HL-60/S4 (cell line): Measurements from ENCODE around the gene CXCL14.
"Not testable (repeated sequence)": the region's sequence is repeated elsewhere in the genome, so short reads cannot be mapped to it uniquely, and the experiment has no call there.

ENCODE experiments used
- in situ Hi-C: fragments of 300-500 bp; cut with MboI; formaldehyde crosslinking; loops from 2 replicates; pipeline ENCODE4 v1.14.3; 2022; ENCODE audit warnings: low sequenced_read_pairs

CXCL14 gene

DNA sequence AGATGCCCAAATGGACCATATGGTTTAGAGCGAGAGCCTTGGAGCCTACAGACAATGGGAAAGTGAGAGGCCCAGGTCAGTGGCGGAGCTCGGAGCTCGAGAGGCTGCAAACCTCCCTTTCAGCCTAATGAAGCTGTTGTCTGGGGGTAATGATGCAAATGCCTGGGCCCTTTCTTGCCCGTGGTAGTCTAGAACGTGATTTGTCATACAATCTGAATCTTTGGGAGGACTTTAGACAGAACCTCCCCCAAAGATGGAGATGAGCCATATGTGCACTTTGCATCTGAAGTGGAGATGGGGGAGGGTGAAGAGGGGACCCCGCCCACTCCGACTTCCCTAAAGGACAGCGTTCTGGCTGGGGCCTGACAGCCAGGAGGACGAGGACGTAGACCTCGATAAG is 32.7 kb downstream of the CXCL14 start:
- in situ Hi-C loops = no loop called here

DNA sequence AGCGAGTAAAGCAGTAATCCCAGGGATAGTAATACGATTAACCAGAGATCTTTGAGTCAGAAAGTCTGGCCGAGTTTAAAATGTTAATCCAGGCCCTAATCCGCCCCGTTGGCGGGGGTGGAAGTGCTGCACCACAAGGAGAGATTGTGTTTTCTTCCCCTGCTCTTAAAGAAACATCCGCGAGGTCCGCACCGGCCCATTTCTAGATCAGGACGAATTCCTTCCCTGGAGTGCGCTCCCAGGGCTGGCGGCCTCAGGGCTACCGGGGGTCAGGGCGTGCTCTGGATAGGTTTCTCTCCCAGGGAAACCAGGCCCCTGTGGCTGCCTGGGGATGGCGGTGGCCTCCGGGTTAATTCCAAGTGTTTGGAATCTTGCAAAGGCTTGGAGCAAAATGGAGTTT is 33.7 kb downstream of the CXCL14 start:
- in situ Hi-C loops = no loop called here

DNA sequence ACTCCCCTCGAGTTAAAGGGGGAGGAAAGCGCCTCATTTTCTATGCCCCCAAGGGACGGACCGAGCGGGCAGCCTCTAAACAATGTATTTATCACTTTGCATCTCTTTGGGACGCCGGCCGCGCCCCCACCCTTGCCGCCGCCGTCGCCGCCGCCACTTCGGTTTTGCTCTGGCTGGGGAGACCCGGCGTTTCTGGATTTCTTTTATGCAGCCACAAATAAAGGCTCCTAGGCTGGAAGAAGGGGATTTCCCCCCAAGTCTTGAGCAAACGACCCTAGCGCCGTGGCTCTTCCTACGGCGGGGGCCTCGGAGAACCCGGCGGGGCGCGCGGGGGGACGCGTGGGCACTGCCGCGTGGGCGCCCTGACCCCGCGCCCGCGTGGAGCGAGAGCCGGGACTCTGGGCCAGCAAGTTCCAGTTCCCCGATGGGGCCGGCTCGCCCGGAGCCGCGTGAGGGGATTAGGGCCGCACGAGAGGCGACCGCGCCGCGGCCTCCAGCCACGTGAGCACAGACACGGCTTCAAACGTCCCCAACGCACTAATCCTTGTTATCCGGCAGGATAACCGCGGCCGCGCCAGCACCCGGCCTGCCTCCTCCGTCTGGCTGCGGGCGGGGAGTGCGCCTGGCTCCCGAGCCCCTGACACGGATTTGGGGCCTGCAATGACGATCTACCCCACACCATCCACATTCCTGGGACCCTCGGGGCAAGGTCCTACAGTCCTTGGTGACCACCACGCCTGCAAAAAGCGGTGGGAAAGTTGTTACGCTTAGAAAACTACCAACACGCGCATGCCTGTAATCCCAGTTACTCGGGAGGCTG is 35.1 kb downstream of the CXCL14 start:
- in situ Hi-C loops = no loop called here

DNA sequence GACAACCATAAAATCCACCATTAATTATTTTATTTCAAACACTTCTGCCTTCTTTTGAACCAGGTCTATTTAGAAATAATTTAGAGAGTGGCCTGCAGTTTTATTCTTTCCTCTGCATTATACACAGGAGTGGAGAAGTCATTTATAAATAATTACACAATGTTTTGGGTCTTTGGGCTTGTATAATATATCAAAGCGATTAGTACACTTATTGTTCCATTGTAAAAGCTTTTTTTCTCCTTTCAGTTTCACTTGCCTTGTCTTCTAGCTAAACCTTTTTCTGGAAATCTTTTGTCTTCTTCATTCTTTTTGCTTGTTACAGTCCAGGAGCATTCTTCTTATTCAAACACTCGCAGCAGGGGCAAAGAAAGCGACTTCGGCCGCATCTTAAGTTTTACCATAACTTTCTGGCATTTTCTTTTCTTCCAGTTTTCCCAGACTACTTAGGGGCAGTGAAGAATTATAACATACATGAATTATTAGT is 35.7 kb downstream of the CXCL14 start:
- in situ Hi-C loops = no loop called here

DNA sequence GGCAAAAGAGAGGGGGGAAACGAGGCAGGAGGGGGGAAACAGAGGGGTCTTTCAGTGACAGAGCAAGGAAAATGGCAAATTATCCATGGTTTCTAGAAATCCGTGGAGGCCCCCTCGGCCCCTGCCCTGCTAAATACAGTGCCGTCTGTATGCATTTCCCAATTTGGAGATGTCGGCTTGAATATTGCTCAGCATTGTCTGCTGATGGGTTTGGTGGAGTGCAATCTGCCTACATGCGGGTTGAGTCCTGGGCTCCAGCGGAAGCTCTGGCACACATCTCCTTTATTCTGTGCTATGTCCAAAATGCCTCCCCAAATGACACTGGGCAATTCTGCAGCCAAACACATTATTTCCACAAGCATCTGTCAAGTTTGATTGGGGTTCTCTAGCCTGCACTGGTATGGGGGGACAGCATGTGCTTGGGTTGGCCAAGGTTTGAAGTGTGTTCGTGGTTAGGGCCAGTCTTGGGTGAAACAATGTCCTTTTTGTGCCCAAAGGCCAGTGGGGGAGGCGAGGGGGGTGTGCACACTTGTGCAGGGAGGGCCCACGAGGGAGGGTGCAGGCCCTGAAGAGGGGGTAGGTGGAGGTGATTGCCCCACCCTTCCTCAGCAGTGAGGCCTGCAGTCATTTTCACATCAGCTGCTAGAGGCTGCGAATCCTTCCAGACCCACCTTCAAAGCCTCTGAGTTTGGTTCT is 36.8 kb downstream of the CXCL14 start:
- in situ Hi-C loops = no loop called here

DNA sequence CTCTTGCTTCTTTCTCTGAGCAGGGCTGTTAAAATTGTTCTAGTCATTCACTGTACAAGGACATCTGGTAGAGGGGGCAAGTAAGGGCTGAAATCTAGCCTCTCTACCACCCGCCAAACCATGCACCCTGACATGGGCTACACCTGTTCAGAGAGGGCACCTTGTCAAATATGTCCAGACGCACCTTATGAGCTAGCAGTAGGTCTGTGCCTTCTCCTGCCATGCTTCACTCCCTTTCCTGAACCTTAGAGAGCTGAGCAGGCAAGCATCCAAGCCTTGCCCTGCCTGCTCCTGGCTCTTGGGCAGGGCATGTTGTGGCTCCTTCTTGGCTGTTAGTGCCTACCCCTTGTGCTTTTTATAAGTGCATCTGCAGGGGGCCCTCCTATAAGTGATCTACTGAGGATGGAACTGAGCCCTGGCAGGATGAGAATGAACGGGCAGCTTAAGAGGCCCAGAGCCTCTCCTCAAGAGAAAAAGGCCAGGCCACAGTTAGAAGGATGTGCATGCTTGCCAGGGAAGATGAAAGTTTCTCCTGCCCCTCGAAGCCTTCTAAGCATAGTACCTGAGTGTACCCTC is 39.3 kb downstream of the CXCL14 start:
- in situ Hi-C loops = no loop called here

DNA sequence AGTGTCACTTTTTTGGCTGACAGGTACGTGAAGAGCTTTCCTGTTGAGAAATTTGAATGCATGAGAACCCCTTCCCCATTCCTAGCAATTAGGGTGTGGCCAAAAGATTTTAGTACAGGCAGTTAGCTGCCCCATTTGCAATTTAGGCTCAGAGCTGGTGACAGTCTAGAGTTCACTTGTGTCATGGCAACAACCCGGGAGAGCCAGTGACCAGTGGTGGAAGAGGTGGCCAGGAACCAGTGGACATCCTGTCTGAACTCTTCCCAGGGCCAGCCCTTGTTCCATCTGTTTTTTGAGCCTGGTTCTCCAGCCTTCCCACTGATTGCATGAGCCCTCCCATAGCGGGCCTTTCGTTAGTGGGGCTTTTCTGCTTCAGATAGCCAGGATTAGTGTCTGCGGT is 40.5 kb downstream of the CXCL14 start:
- in situ Hi-C loops = no loop called here

DNA sequence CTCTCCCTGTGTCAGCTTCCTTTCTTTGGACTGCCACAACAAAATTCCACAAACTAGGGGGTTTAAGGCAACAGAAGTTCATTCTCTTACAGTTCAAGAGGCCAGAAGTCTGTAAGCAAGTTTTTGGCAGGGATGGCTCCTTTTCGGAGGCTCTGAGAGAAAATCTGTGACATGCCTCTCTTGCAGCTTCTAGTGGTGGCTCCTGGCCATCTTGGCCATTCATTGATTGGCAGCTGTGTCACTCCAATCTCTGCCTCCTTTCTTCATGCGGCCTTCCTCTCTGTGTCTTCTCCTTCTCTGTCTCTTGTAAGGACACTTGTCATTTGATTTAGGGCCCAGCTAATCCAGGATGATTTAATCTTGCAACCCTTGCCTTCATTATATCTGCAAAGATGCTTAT is 41.0 kb downstream of the CXCL14 start:
- in situ Hi-C loops = no loop called here

DNA sequence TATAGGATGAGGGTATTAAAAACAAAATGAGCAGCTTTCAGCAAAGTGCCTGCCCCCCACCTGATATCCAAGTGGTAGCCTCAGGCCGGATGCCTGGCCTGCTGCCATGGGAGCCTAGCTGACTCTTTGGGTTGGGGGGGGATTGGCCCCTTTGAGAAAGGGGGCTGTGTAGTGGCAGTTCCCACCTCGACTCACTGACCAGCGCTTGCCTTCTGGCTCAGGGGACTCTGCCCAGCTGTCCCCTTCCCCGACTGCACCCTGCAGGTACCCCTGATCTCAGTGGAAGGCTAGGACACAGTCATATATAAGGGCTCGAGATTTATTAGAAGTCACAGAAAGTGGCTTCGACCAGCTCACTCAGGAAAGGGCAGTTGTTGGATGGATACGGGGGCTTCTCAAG is 41.5 kb downstream of the CXCL14 start:
- in situ Hi-C loops = no loop called here

DNA sequence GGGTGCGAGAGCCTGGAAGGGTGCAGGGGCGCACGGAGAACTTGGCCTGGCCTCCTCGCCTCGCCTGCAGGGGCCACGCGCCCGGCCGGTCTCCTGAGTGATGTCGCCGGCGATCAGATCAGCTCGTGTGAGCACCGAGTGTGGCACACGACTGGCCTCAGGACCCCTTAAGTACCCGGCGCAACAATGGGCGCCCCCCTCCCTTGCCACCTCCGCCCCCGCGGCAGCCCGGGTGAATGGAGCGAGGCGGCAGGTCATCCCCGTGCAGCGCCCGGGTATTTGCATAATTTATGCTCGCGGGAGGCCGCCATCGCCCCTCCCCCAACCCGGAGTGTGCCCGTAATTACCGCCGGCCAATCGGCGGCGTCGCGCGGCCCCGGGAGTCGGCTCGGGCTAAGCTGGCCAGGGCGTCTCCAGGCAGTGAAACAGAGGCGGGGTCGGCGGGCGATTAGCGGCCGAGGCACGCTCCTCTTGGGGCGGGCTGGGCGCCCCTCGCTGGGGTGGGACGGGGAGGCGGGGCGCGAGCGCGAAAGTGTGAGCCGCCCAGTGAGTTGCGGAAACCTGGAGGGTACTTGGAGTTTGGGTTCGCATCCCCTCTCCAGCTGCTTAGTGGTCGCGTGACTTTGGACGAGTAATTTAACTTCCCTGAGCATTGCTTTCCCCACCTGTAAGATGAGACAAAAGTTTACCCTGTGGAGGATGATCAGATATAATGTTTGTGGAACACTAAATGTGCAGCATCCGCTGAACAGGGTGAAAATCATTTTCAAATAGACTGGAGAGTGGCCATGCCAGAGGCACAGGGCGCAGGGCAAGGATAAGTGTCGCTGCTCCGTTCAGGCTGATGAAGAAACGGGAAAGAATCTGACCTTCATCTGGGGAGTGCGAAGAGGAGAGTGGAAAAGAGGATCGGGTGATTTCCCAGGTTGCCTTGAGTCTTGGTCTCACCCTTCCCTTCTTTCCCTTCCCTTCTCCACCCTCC is 42.7 kb downstream of the CXCL14 start, which contains the start of gene NEUROG1:
Gene NEUROG1, minus strand, starts transcription at position 145 of the 982 bp plus-strand sequence. CDS start 274 bp downstream, outside the sequence.
- in situ Hi-C loops = no loop called here

DNA sequence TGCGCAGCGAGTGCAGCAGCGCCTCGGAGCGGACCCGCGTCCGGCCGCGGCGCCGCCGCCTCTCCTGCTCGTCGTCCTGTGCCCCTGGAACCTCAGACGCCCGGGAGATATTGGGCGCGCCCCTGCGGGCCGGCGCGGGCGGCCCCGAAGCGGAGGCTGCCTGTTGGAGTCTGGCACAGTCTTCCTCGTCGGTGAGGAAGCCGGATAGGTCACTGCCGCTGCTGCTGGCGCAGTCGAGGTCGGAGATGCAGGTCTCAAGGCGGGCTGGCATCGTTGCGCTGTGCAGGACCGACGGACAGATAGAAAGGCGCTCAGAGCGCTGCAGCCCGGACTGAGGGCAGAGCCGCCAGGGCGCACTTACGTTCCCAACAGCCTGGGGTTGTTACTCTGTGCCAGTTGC is 43.4 kb downstream of the CXCL14 start:
- in situ Hi-C loops = no loop called here

DNA sequence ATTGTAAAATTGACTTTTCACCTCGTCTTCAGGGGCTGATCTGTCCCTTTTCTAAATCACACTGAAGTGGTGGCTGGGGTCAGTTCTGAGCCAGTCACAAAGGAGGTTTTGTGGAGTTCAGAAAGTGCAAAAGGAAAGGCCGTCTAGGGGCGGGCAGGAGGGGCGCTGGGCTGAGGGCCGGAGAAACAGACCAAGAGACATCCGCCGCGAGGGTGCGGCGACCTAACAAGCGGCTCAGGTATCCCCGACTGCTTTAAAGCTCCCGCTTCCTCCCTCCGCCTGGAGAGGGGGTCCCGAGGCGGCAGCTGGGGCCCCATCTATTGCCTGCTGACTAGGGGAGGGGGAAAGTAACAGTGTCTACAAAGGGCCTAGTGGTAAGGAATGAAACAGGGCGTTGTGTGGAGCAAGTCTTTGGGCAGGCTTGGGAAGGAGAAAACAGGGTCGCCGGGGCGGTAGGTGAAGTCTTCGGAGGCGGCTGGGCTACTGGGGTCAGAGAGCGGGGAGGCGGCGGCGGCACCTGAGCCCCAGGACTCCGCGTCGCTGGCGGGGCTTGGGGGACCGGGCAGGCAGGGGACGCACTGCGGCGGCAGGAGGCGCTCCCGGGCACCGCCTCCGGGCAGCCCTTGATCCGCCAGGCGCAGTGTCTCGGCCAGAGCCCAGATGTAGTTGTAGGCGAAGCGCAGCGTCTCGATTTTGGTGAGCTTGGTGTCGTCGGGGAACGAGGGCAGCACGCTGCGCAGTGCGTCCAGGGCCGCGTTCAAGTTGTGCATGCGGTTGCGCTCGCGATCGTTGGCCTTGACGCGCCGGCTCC is 44.0 kb downstream of the CXCL14 start:
- in situ Hi-C loops = no loop called here

DNA sequence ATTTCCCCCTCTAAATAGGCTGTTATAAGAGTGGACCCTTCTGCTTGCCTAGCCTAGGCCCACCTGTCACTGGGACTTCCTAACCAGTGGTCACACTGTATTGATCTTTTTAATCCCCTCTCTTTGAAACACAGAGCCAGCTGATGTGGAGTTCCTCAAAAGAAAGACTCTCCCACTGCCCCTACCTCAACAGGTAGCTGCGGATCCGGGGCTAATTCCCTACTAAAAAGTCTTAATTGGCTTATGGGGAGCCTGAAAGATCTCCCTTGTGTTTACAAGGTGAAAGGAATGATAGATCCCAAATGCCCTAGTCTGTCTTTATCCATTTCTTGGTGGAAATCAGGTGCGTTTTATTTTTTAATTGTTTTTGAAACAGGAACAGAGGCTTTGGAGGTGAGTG is 45.0 kb downstream of the CXCL14 start:
- in situ Hi-C loops = no loop called here

DNA sequence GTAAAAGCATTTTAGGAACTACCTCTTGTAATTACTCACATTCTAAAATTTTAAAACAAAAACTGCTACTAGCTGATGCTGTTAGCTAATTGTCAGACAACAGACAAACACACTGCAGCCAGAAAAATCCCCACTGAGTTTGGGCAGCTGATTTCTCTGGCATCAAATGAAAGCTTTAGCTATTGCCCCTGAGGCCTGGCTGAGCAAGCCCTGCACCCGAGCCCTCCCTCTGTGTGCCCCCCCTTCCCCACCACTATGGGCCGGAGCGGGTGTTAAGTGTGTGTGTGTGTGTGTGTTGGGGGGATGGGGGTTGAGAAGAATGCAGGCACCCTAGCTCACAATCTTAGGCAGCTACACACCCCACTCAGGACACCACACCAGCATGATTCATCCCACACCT is 45.5 kb downstream of the CXCL14 start:
- in situ Hi-C loops = no loop called here

DNA sequence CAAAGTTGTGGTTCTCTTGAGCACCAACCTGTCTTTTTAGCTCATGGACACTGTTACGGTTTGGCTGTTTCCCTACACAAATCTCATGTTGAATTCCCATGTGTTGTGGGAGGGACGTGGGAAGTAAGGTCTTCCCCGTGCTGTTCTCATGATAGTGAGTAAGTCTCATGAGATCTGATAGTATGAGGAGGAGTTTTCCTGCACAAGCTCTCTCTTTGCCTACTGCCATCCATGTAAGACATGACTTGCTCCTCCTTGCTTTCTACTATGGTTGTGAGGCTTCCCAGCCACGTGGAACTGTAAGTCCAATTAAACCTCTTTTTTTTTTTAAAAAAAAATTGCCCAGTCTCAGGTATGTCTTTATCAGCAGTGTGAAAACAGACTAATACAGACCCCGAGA is 49.2 kb downstream of the CXCL14 start:
- in situ Hi-C loops = not testable (repeated sequence)

DNA sequence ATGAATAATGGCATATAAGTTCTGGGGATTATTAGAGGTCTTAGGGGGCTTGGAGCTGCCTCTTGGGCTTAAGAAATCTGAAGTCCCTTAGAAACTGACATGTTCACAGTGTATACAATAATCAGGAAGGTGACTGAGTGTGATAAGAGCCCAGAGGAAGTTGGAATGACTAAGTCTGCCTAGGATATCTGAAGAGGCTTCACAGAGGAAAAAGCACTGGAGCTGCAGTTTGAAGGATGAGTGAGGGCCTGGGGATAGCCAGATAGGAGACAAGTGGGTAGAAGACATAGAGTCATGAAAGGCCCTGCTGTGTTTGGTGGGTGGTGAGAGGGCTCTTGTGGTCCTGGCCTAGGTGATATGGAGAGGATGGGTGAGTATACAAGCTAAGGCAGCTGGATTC is 51.9 kb downstream of the CXCL14 start:
- in situ Hi-C loops = no loop called here

DNA sequence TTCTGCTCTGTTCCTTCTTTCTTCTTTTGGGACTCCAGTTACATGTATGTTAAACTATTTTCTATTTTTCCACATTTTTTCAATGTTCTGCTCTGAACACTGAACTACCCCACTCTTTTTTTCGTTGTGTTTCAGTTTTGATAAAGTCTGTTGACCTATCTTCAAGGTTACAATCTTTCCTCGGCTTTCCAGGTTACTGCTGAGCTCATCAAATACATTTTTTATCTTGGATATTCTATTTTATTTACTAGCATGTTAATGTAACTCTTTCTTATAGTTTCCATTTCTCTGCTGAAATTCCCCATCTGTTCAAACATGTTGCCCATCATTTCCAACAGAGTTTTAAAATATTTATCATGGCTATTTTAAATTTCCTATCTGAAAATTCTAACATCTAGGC is 56.8 kb downstream of the CXCL14 start:
- in situ Hi-C loops = no loop called here
